Smooth muscle cell (in vitro differentiated cells): Measurements from ENCODE around the gene ADAMTS16. TPM values are rescaled to one million over a fixed set of nuclear protein-coding genes. Genes with fewer than 3 reads are reported as not detected.

Experiments used
- DNase-seq: peaks from one replicate; lab custom pipeline; 2025; ENCODE audit not compliant: unreplicated experiment; lab: John Stamatoyannopoulos, UW
- H2AFZ ChIP-seq: fragments of 200-600 bp; sonication (generic); 2 replicates; pipeline ENCODE4 v1.6.0; 2016; ENCODE audit warnings: antibody characterized with exemption, low read depth, mild to moderate bottlenecking
- H3F3A ChIP-seq: fragments of 200-600 bp; sonication (generic); 2 replicates; pipeline ENCODE4 v1.6.0; 2017; ENCODE audit warnings: antibody characterized with exemption, low read depth
- H3K27ac ChIP-seq: fragments of 200-600 bp; sonication (generic); 2 replicates; pipeline ENCODE4 v1.5.1; 2016; ENCODE audit warnings: low read depth, mild to moderate bottlenecking
- H3K27me3 ChIP-seq: fragments of 200-600 bp; sonication (generic); 2 replicates; pipeline ENCODE4 v1.6.1; 2016; ENCODE audit warnings: low read depth, mild to moderate bottlenecking
- H3K36me3 ChIP-seq: fragments of 200-600 bp; sonication (generic); 2 replicates; pipeline ENCODE4 v1.5.1; 2016; ENCODE audit warnings: low read depth
- H3K4me1 ChIP-seq: fragments of 200-600 bp; sonication (generic); 2 replicates; pipeline ENCODE4 v1.5.1; 2016; ENCODE audit warnings: low read depth
- H3K4me2 ChIP-seq: fragments of 200-600 bp; sonication (generic); 2 replicates; pipeline ENCODE4 v1.6.0; 2016; ENCODE audit warnings: mild to moderate bottlenecking
- H3K4me3 ChIP-seq: fragments of 200-600 bp; sonication (generic); 2 replicates; pipeline ENCODE4 v1.5.1; 2016; ENCODE audit warnings: mild to moderate bottlenecking
- H3K79me2 ChIP-seq: fragments of 200-600 bp; sonication (generic); 2 replicates; pipeline ENCODE4 v1.6.0; 2016; ENCODE audit warnings: low read depth, mild to moderate bottlenecking
- H3K9ac ChIP-seq: fragments of 200-600 bp; sonication (generic); 2 replicates; pipeline ENCODE4 v1.6.0; 2016; ENCODE audit warnings: low read depth
- H3K9me3 ChIP-seq: fragments of 200-600 bp; sonication (generic); replicated peaks from 2 replicates; pipeline ENCODE4 v1.5.1; 2016; ENCODE audit warnings: low read depth
- H4K20me1 ChIP-seq: fragments of 200-600 bp; sonication (generic); 2 replicates; pipeline ENCODE4 v1.6.0; 2016; ENCODE audit warnings: low read depth
- CTCF ChIP-seq: fragments of 200-600 bp; sonication (generic); IDR thresholded peaks from 2 replicates; pipeline ENCODE4 v1.5.1; 2017; ENCODE audit warnings: borderline replicate concordance, mild to moderate bottlenecking, antibody characterized with exemption; ENCODE audit not compliant: insufficient read depth, poor library complexity, severe bottlenecking
- WGBS: methylation state at CpG from one replicate; pipeline ENCODE4 v1.1.7; 2016; ENCODE audit warnings: low lambda C conversion rate; 5-methylcytosine and 5-hydroxymethylcytosine counted together
- polyA plus RNA-seq: library from polyadenylated mRNA; unstranded; fragments of >200 nt; fragmentation: Nextera tagmentation; extraction: Ambion mirVana; gene quantifications from 2 replicates; pipeline ENCODE4 v1.2.1, GENCODE V29; 2016
- total RNA-seq: library from RNA; depleted of rRNA; stranded (reverse); fragments of >200 nt; gene quantifications from 2 replicates; pipeline ENCODE4 v1.2.3, GENCODE V29; 2014

ADAMTS16 gene
- total and polyA plus RNA-seq, 2 experiments from 2014 or later = 4.7 to 6.2 TPM

GRCh38 chr5:5314166-5314565, 174.0 kb downstream of the ADAMTS16 start:
- Histone ChIP-seq H3K4me1 (peaks cover 4% of the 10 kb centered on the region), H3K79me2 (no peaks in the 10 kb centered on the region), H3K36me3 (no peaks in the 10 kb centered on the region), H3K27me3 (no peaks in the 10 kb centered on the region), H4K20me1 (no peaks in the 10 kb centered on the region), H3K9ac (no peak overlapping the region), H3K4me2 (no peak overlapping the region), H3K4me3 (no peak overlapping the region), H2AFZ (no peak overlapping the region), H3K9me3 (no peaks in the 10 kb centered on the region), H3F3A (peaks cover 13% of the 10 kb centered on the region), H3K27ac (peak overlapping the region; percentile 96)
- TF ChIP-seq CTCF = no peak
- WGBS = 86% methylated on average over 3 of the region's 3 CpGs
- no peak for DNase-seq

GRCh38 chr5:5314626-5315025, 174.5 kb downstream of the ADAMTS16 start:
- Histone ChIP-seq H3K9me3 (no peaks in the 10 kb centered on the region), H3K36me3 (no peaks in the 10 kb centered on the region), H3K79me2 (no peaks in the 10 kb centered on the region), H3F3A (peaks cover 13% of the 10 kb centered on the region), H3K4me3 (no peak overlapping the region), H2AFZ (no peak overlapping the region), H3K27ac (peak overlapping the region; percentile 96), H3K27me3 (no peaks in the 10 kb centered on the region), H3K4me2 (no peak overlapping the region), H4K20me1 (no peaks in the 10 kb centered on the region), H3K4me1 (peaks cover 4% of the 10 kb centered on the region), H3K9ac (peak overlapping the region; percentile 72)
- no peak for TF ChIP-seq CTCF
- 95% methylated on average over 6 of the region's 6 CpGs for WGBS
- no peak for DNase-seq

- 46% methylated on average over 12 of the region's 12 CpGs for WGBS
- DNase-seq = no peak
- H3K4me2 ChIP-seq = peak overlapping the region; percentile 32
- H3K4me1 ChIP-seq = peaks cover 4% of the 10 kb centered on the region
- no peak overlapping the region for H2AFZ ChIP-seq
- peak overlapping the region; percentile 72 for H3K9ac ChIP-seq
- H3K9me3 ChIP-seq = no peaks in the 10 kb centered on the region
- no peaks in the 10 kb centered on the region for H3K36me3 ChIP-seq
- H3K27ac ChIP-seq = peak overlapping the region; percentile 96
- no peaks in the 10 kb centered on the region for H3K79me2 ChIP-seq
- peaks cover 13% of the 10 kb centered on the region for H3F3A ChIP-seq
- TF ChIP-seq CTCF = no peak
- no peaks in the 10 kb centered on the region for H4K20me1 ChIP-seq
- no peak overlapping the region for H3K4me3 ChIP-seq
- H3K27me3 ChIP-seq = no peaks in the 10 kb centered on the region
These were observed 175.2 kb downstream of the ADAMTS16 start for GRCh38 chr5:5315068-5315980.

- Histone ChIP-seq H3K4me2 (peak overlapping the region; percentile 32), H3K9ac (peak overlapping the region; percentile 72), H3K36me3 (no peaks in the 10 kb centered on the region), H3K4me1 (peaks cover 4% of the 10 kb centered on the region), H3K27me3 (no peaks in the 10 kb centered on the region), H3K4me3 (no peak overlapping the region), H3K27ac (peak overlapping the region; percentile 96), H3F3A (peaks cover 13% of the 10 kb centered on the region), H3K79me2 (no peaks in the 10 kb centered on the region), H2AFZ (no peak overlapping the region), H4K20me1 (no peaks in the 10 kb centered on the region), H3K9me3 (no peaks in the 10 kb centered on the region)
- 0% methylated on average over 1 of the region's 1 CpG for WGBS
- no peak for DNase-seq
- no peak for TF ChIP-seq CTCF
These were observed 176.2 kb downstream of the ADAMTS16 start for GRCh38 chr5:5316334-5316733.
